ENCODE measurements around the gene GPC2.
"Not testable (repeated sequence)": the region's sequence is repeated elsewhere in the genome, so short reads cannot be mapped to it uniquely, and the experiment has no call there.

GPC2 gene, protein sequence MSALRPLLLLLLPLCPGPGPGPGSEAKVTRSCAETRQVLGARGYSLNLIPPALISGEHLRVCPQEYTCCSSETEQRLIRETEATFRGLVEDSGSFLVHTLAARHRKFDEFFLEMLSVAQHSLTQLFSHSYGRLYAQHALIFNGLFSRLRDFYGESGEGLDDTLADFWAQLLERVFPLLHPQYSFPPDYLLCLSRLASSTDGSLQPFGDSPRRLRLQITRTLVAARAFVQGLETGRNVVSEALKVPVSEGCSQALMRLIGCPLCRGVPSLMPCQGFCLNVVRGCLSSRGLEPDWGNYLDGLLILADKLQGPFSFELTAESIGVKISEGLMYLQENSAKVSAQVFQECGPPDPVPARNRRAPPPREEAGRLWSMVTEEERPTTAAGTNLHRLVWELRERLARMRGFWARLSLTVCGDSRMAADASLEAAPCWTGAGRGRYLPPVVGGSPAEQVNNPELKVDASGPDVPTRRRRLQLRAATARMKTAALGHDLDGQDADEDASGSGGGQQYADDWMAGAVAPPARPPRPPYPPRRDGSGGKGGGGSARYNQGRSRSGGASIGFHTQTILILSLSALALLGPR

DNA sequence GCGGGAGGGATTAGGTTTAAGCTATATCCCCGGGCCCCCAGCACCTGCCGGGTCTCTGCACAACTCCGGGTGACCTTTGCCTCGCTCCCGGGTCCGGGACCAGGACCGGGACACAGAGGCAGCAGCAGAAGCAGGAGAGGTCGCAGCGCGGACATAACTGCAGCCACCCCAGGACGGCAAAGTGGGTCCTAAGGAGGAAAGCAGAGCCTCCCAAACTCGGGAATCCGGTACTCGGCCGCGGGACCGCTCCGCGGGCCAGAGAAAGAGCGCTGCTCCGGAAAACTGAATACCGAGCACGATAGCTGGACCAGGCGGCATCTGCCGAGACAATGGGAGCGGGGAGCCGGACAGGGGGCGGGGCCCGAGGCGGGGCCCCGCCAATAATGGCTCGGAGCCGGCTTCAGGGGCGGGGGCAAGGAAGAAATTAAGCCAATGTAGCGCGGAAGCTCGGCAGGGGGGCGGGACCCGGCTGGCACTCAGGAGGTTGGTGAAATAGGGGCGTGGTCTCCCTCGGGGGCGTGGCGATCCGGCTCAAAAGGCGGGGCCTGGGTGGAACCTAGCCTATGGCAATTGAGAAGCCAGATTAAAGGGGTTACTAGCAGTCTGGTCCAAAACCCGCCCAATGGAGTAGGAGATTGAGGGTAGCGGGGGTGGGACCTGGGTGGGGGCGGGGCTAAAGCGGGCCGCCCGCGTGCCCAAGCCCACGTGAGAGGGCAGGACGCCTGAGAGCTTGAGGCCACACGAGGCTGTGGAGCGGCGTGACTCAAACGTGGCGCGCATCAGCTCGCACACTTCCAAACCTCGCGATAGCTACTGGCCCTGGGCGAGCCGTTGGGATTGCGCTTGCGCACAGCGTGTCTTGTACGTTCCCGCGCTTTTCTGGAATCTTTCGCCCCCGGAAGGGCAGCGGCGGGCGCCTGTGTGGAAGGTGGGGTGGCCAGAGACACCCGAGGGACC lies at the start of gene GPC2, which contains the start of gene STAG3:
Gene GPC2 (minus strand): TSS at position 337 of the 957 bp plus-strand sequence. CDS start 182 bp downstream, at position 155.
Gene STAG3 (plus strand): TSS at position 874 of the 957 bp plus-strand sequence. CDS start 2,639 bp downstream, outside the sequence.
- peak; percentile 93 for DNase-seq

DNA sequence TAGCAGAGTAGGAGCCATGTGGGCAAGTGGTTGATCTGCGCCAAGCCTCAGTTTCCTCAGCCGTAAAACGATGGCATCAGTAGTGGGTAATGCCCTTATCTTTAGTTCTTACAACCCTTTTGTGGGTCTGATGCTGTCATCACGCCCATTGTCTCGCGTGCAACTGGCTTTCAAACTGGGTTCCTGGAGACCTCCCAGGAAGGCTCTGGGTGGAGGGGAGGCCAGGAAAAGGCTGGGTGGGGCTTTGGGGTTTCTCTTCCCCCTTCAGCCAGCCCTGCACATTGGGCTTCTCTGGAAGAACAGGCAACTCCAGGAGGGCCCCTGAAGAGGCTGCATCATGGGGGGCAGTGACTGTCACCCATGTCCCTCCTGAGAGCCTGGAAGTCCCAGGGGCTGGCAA lies 47.7 kb upstream of the GPC2 start:
- DNase-seq = not testable (repeated sequence)

DNA sequence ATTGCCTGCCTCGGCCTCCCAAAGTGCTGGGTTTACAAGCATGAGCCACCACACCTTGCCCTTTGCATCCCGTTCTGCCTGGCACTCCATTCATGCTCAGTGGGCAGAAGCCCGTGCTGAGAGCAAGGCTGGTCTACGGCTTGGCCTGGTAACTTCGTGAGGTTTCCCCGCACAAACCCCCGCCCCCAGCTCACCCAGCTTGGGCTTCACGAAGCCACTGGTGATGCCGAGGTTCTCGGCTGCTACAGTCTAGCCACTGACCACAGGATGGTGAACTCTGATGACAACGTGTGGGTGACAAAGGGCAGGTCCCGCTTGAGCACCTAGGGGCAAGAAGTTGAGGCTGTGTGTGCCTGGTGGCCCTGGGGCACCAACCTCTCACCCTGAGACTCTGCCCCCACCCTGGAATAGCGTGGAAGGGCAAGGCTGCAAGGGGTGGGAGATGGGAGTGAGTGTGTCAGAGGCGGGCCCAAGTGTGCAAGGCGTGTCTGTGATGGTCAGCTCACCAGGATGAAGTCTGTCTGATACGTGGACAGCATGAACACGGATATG lies 46.3 kb upstream of the GPC2 start:
- not testable (repeated sequence) for DNase-seq

DNA sequence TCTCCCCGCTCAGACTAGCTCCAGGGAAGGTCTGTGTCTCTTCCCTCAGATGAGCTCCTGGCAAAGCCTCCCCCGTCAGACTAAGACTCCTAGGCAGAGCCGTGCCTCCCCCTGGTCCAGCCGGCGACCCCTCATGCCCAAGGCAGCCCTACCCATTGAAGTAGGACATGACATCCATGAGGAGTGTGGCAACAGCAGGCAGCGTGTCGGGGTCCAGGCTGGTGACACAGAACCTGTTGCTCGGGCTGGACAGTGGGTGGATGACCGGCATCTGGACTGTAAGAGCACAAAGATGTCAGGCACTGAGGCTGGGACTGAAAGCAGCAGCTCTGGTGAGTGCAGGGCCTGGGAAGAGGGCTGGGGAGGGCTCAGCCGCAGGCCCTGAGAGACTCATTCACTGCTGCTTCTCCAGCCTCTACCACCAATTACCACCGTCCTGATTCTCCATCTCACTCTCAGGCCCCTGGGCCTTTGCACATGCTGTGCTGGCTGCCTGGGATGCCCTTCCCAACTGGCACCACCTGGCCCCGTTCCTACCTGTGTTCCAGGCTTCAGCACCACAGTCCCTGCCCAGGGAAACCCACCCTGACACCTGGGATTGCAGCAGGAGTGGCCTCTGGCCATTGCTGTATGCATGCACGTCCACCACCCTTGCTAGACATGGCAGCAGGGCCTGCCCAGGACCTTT lies 45.4 kb upstream of the GPC2 start:
- no peak for DNase-seq

DNA sequence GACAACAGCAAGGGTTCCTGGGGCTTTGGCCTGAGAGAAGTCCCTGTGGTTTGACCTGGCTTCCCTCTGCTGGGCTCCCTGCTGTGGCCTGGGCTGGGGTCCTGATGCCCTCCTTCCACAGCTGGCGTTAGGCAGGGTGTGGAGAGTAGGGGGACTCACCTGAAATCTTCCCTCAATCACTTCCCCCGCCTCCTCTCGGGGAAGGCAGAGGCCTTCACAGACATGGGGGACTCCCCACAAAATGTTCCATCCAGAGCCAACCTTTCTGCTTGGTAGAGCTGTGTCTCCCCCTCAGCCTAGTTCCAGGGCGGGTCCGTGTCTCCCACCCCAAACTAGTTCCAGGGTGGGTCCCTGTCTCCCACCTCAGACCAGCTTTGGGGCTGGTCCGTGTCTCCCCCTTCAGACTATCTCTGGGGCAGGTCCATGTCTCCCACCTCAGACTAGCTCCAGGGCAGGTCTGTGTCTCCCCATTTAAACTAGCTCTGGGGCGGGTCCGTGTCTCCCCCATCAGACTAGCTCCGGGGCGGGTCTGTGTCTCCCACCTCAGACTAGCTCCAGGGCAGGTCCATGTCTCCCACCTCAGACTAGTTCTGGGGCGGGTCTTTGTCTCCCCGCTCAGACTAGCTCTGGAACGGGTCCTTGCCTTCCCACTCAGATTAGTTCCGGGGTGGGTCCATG lies 44.7 kb upstream of the GPC2 start:
- DNase-seq = no peak

DNA sequence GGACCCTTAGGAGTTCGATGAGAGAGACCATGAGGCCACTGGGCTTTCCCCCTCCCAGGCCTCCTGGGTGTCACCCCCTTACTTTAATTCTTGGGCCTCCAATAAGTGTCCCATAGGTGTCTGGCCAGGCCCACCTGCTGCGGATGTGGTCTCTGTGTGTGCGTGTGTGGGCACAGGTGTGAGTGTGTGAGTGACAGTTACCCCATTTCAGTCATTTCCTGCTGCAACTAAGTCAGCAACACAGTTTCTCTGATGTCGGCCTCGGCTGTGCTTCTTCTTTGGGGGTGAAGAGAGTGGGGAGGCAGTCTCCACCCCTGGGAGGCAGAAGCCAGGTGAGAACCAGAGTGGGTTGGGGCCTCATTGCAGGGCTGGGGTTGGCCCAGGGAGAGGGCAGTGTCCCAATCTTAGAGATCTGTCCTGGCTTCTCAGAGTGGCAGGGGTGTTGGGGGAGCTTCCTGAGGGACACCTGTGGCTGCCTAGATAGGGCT lies 44.1 kb upstream of the GPC2 start:
- DNase-seq = no peak

DNA sequence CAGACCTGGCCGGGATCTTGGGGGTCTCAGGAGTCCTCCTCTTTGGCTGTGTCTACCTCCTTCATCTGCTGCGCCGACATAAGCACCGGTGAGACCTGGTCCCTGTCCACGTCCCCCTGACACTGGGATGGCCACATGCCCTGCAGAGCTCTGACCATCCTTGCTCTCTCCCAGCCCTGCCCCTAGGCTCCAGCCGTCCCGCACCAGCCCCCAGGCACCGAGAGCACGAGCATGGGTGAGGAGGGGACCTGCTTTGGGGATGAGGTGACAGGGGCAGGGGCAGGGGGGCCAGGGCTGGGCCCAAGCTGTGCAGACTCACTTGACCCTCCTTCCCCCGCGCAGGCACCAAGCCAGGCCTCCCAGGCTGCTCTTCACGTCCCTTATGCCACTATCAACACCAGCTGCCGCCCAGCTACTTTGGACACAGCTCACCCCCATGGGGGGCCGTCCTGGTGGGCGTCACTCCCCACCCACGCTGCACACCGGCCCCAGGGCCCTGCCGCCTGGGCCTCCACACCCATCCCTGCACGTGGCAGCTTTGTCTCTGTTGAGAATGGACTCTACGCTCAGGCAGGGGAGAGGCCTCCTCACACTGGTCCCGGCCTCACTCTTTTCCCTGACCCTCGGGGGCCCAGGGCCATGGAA lies 43.5 kb upstream of the GPC2 start:
- no peak for DNase-seq

DNA sequence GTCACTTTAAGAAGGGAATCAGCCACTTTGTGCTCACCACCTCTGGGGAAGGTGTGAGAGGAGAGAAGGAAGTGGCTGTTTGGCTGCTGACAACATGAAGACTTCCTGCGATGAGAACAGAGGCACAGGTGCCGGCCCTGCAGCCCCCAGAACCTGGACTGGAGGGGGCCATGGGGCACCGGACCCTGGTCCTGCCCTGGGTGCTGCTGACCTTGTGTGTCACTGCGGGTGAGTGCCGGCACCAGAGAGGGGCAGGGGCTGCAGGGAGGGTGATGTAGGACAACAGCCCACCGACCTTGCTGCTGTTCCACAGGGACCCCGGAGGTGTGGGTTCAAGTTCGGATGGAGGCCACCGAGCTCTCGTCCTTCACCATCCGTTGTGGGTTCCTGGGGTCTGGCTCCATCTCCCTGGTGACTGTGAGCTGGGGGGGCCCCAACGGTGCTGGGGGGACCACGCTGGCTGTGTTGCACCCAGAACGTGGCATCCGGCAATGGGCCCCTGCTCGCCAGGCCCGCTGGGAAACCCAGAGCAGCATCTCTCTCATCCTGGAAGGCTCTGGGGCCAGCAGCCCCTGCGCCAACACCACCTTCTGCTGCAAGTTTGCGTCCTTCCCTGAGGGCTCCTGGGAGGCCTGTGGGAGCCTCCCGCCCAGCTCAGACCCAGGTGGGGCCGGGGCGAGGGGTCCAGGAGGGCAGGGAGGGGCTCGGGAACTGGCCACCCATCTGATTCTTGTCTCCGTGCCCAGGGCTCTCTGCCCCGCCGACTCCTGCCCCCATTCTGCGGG lies 42.8 kb upstream of the GPC2 start, which contains the start of gene PVRIG:
Gene PVRIG (plus strand): TSS at position 149 of the 785 bp plus-strand sequence. CDS start 22 bp downstream, at position 171.
- not testable (repeated sequence) for DNase-seq

DNA sequence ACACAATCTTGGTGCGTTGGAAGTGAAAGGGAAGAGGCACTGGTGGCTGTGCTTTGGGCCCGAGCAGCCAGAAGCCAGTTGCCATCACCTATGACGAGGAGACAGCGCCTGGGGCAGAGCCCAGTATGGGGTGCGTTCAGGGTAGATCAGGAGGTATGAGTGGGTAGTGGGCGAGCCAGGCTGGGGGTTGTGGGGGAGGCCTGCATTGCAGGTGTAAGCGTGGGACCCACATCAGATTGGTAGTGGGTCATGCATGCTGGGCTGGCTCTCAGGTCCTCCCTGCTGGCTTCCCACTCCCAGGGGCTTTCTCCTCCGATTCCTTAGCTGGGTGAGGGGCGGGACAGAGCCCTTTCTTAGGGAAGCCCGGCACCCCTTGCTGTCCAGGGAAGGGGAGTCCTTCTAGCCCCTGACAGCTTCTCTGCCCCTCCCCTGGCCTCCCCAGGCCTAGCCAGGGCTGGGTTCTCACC lies 42.1 kb upstream of the GPC2 start:
- no peak for DNase-seq

DNA sequence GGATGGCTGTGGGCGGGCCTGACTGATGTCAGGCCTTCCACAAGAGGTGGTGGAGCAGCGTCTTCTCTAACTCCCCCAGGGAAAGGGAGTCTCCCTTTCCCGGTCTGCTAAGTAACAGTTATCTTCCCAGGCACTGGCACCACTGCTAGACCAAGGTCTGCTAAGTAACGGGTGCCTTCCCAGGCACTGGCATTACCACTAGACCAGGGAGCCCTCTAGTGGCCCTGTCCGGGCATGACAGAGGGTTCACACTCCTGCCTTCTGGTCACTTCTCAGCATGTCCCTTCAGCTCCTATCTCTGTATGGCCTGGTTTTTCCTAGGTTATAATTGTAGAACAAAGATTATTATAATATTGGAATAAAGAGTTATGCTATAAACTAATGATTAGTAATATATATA lies 40.8 kb upstream of the GPC2 start:
- DNase-seq = peak; percentile 52

DNA sequence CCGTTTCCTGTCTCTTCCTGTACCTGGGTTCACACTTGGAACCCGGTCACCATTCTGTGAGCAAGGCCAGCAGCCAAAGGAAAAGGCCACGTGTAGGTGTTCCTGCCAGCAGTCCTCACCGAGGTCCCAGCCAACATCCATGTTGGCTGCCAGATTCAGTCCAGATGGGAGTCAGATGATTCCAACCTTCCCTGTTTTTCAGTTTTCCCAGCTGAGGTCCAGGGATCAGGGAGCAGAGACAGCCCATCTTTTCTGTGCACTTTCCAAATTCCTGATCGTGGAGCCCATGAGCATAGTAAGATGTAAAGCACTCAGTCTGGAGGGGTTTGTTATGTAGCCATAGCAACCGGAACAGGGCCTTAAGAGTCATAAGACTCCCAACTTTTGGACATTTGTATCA lies 38.7 kb upstream of the GPC2 start:
- no peak for DNase-seq

DNA sequence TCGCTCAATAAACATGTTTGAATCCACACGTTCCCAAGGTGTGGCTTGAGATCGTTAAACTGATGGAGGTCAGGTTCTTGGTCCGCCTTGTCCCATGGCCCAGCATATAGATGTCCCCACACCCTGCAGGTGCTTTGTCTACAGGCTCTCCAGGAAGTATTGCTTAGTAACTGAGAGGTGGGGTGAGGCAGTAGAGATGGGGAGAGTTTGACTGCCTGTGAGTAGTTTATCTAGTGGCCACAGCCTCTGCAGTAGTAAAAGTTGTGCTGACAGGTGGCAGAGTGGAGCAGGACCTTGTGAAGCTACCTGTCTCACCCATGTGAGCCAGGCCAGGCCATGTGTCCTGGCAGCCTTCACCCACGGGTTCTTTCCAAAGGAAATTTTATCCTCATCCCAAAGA lies 37.2 kb upstream of the GPC2 start:
- DNase-seq = not testable (repeated sequence)

DNA sequence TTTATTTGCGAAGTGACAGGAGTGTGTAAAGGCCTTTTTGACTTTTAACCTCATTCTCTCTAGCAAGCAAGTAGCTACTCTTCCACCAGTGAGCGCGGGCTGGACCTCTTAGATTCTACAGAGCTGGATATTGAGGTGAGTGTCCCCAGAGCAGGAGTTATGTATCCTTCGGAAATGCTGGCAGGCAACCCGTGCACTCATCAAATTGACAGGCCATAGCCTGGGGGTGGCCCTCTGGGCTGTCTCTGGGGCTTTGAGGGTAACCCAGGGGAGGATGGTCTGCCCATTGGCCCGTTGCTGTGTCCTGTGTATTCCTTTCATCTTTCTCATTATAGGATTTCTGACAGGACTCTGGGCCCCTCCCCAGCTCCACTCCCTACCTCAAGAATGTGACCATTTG lies 36.5 kb upstream of the GPC2 start:
- no peak for DNase-seq

DNA sequence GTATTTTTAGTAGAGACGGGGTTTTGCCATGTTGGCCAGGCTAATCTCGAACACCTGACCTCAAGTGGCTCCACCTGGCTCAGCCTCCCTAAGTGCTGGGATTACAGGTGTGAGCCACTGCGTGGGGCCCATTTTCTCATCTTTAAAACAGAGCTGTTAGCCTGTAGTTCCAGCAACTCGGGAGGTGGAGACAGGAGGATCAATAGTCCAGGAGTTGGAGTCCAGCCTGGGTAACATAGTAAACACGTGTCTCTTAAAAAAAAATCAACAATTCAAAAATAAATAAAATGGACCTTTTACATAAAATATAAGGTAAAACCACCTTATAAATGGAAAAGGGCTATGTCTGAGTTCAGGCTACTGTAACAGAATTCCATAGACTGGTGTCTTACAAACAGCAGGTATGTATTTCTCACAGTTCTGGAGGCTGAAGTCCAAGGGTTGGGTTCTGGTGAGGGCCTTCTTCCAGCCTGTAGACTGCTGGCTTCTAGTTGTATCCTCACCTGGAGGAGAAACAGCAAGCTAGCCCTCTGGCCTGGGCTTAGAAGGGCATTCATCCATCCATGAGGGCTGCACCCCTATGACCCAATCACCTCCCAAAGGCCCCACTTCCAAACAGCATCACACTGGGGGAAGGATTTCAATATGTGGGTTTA lies 35.6 kb upstream of the GPC2 start:
- DNase-seq = no peak

DNA sequence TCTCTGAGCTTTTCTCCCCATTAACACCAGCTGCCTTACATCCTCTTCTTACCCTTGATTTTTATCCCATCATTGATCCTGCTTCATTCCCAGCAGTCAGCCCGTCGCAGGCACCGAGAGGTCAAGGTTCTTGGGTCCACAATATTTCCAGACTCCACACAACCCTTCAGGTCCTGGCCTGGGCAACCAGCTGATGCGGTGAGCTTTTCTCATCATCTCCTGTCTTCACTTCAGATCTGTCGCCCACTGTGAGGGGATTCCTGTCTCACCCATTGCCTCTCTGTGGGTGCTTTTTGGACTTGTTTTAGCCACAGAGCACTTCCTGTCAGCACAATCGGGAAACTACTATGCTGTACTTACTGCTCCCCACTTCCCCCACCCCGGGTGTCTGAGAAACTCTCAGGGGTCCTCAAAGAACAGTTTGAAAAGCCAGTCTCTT lies 34.2 kb upstream of the GPC2 start:
- no peak for DNase-seq

DNA sequence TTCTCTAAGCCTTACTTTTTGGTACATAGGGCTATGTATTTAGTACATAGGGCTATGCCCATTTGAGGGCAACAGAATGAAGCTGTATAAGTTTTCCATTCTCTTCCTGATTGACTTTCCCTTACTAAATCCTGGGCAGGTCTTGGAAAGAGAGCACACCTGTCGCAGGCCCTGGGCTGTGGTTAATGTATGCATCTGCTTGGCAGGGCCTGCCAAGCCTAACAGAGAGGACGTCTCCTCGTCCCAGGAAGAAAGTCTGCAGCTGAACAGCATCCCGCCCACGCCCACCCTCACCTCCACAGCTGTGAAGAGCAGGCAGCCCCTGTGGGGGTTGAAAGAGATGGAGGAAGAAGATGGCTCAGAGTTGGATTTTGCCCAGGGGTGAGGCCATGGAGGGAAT lies 33.6 kb upstream of the GPC2 start:
- no peak for DNase-seq

DNA sequence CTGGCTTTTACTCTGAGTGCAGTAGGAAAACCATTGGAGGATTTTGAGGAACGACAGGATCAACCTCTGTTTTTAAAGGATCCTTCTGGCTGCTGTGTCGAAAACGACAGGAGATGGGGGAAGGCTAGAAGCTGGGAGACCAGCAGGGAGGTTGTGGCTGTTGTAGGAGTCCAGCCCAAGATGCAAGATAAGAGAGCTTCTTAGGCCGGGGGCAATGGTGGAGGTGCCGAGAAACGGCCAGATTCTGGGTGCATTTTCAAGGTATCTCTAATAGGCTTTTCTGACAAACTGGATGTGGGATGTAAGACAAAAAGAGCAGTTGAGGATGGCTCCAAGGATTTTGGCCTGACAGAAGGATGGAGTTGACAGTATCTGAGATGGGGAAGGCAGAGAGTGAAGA lies 32.3 kb upstream of the GPC2 start:
- DNase-seq = no peak

DNA sequence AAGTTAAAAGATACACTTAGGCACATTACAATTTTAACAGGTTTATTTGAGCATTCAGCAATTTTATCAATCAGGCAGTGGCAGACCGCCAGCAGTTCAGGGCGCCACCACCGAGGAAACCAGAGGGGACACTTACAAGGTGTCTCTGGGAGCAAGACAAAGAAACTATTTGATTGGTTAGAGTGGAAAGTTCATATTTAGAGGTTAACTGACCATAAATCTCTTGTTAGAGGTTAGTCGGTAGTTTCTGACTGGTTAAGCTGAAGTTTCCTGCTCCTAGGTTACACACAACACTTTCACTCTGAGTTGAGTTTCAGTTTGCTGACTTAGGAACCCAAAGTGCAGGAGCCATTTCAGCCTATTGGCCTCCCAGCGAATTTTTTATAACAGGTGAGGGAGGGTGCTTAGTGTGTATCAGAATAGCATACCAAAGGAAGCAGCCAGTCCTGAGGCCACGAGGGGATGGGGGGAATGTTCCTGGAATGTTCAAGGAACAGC lies 31.8 kb upstream of the GPC2 start:
- DNase-seq = no peak

DNA sequence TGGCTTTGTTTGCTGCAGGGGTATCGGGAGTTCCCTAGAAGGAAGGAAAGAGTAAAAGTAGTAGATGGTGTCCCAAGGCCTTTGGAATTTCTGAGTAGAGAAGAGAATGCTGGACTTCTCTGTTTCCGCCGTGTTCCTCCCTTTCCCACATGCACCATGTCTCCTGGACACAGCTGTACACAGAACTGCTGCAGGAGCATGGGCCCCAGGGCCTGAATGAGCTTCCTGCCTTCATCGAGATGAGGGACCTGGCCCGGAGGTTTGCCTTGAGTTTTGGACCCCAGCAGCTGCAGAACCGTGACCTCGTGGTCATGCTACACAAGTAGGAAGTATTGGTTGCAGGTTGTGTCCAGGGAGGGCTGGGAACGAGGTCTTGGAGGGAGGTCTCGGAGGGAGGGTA lies 27.3 kb upstream of the GPC2 start:
- DNase-seq = no peak

All from NCI-H1105 (cell line).